Keratinocyte (primary cell): ENCODE results near the gene TCP11L2. TPM values are rescaled to one million over a fixed set of nuclear protein-coding genes. Genes with fewer than 3 reads are reported as not detected.

Experiments
- DNase-seq: peaks from one replicate; pipeline ENCODE4 v3.0.0-alpha.2; 2011; ENCODE audit warnings: low read depth, missing footprints, low spot score
- FAIRE-seq: peaks from 2 replicates; lab custom pipeline; 2011; peaks lifted over from hg19 to GRCh38; lab: Jason Lieb, UNC
- H2AFZ ChIP-seq: 2 replicates; pipeline ENCODE4 v1.6.0; 2012; ENCODE audit warnings: low read length, control low read depth, inconsistent platforms; ENCODE audit not compliant: control insufficient read depth
- H3K27ac ChIP-seq: 2 replicates; pipeline ENCODE4 v1.5.1; 2011; ENCODE audit warnings: low read length; ENCODE audit not compliant: control insufficient read depth, insufficient read depth
- H3K27me3 ChIP-seq: 3 replicates; pipeline ENCODE4 v1.6.0; 2011; ENCODE audit warnings: low read length; ENCODE audit not compliant: control insufficient read depth, insufficient read depth; ENCODE audit errors: extremely low read depth
- H3K36me3 ChIP-seq, 2 experiments: 2 replicates in 1 of 2; 3 replicates in 1 of 2; pipeline ENCODE4 v1.5.1; 2011; ENCODE audit warnings: low read length in 2 of 2, mild to moderate bottlenecking in 1 of 2; ENCODE audit not compliant: control insufficient read depth in 2 of 2, insufficient read depth in 2 of 2; ENCODE audit errors: extremely low read depth in 1 of 2
- H3K4me1 ChIP-seq: 3 replicates; pipeline ENCODE4 v1.5.1; 2011; ENCODE audit warnings: low read length; ENCODE audit not compliant: control insufficient read depth, insufficient read depth; ENCODE audit errors: extremely low read depth
- H3K4me2 ChIP-seq: 3 replicates; pipeline ENCODE4 v1.6.0; 2011; ENCODE audit warnings: low read depth, low read length; ENCODE audit not compliant: control insufficient read depth, insufficient read depth; ENCODE audit errors: extremely low read depth
- H3K4me3 ChIP-seq, 3 experiments: fragments of 200-600 bp in 1 of 3; sonication (generic) in 1 of 3; 2 replicates in 2 of 3; 3 replicates in 1 of 3; pipeline ENCODE4 v1.5.1; 2011 to 2016; ENCODE audit warnings: low read length in 3 of 3, mild to moderate bottlenecking in 3 of 3, control low read depth in 2 of 3, inconsistent platforms in 1 of 3, low read depth in 1 of 3, mixed read lengths in 1 of 3, mixed run types in 1 of 3, moderate library complexity in 1 of 3; ENCODE audit not compliant: control insufficient read depth in 2 of 3, insufficient read depth in 2 of 3; ENCODE audit errors: extremely low read depth in 1 of 3
- H3K79me2 ChIP-seq: 2 replicates; pipeline ENCODE4 v1.6.0; 2012; ENCODE audit warnings: low read length; ENCODE audit not compliant: control insufficient read depth, insufficient read depth
- H3K9ac ChIP-seq: 3 replicates; pipeline ENCODE4 v1.6.0; 2011; ENCODE audit warnings: low read length; ENCODE audit not compliant: control insufficient read depth, insufficient read depth; ENCODE audit errors: extremely low read depth
- H3K9me1 ChIP-seq: 3 replicates; pipeline ENCODE4 v1.6.0; 2011; ENCODE audit warnings: low read length; ENCODE audit not compliant: control insufficient read depth, insufficient read depth; ENCODE audit errors: extremely low read depth
- H3K9me3 ChIP-seq: 2 replicates; pipeline ENCODE4 v1.5.1; 2012; ENCODE audit warnings: low read depth, low read length; ENCODE audit not compliant: control insufficient read depth
- H4K20me1 ChIP-seq: 3 replicates; pipeline ENCODE4 v1.6.0; 2011; ENCODE audit warnings: low read length; ENCODE audit not compliant: control insufficient read depth, insufficient read depth; ENCODE audit errors: extremely low read depth
- CTCF ChIP-seq, 3 experiments: IDR thresholded peaks in 1 of 3; conservative IDR thresholded peaks in 1 of 3; optimal IDR thresholded peaks in 1 of 3; 2 replicates in 2 of 3; 3 replicates in 1 of 3; pipeline versions ENCODE3 to v1.5.1; 2011; ENCODE audit warnings: low read length in 3 of 3, mild to moderate bottlenecking in 3 of 3, moderate library complexity in 2 of 3, control low read depth in 1 of 3, inconsistent platforms in 1 of 3; ENCODE audit not compliant: insufficient read depth in 2 of 3; ENCODE audit errors: extremely low read depth in 1 of 3
- EZH2 ChIP-seq: IDR thresholded peaks from one replicate; pipeline ENCODE4 v1.6.1; 2012; ENCODE audit warnings: inconsistent platforms, mild to moderate bottlenecking, low read length, moderate library complexity
- dilution Hi-C: fragments of 300-500 bp; cut with MboI; formaldehyde crosslinking; loops from one replicate; pipeline ENCODE4 v1.7.0; 2020; ENCODE audit warnings: low sequenced_read_pairs; ENCODE audit not compliant: extremely low pct_ligation_motif_present
- polyA plus RNA-seq, 5 experiments: library from polyadenylated mRNA; depleted of rRNA in 3 of 5; stranded (reverse) in 3 of 5; stranded (forward) in 1 of 5; unstranded in 1 of 5; fragments of >200 nt; gene quantifications; 1 replicate in 1 of 5; 2 replicates in 3 of 5; 3 replicates in 1 of 5; pipeline versions ENCODE4 v1.2.1 to v1.2.3, GENCODE V29; 2011 to 2012; ENCODE audit warnings: missing spikeins in 2 of 5, low read depth in 1 of 5, low replicate concordance in 1 of 5

The TCP11L2 gene
- polyA plus RNA-seq, 1 donor (not counting 4 experiments of a cell fraction or from before 2014, with no cell fraction given) = 6.1 TPM

GRCh38 chr12:106332536-106332935, 30.0 kb downstream of the TCP11L2 start:
- H3K27me3 ChIP-seq = no peaks in the 10 kb centered on the region
- no peaks in the 10 kb centered on the region for H3K4me1 ChIP-seq
- H3K9ac ChIP-seq = no peak overlapping the region
- peaks cover 0 to 3% of the 10 kb centered on the region in 2 experiments for H3K36me3 ChIP-seq
- H4K20me1 ChIP-seq = no peaks in the 10 kb centered on the region
- no peak overlapping the region for H3K27ac ChIP-seq
- no peak for TF ChIP-seq CTCF (optimal IDR thresholded peaks at IDR 0.05 in 1 of 3, IDR thresholded peaks at IDR 0.05 in 1 of 3, conservative IDR thresholded peaks at IDR 0.05 in 1 of 3; ENCODE audit: extremely low read depth in 1 of 3, insufficient read depth in 2 of 3, low read length in 3 of 3)
- no peak for TF ChIP-seq EZH2
- no peak overlapping the region for H3K4me3 ChIP-seq
- H3K4me2 ChIP-seq = no peak overlapping the region
- dilution Hi-C loops = no loop called here
- no peak for DNase-seq
- no peaks in the 10 kb centered on the region for H3K9me1 ChIP-seq
- H2AFZ ChIP-seq = no peak overlapping the region
- no peaks in the 10 kb centered on the region for H3K79me2 ChIP-seq
- FAIRE-seq = no peak
- H3K9me3 ChIP-seq = no peaks in the 10 kb centered on the region

GRCh38 chr12:106333010-106333409, 30.5 kb downstream of the TCP11L2 start:
- Histone ChIP-seq H3K9ac (no peak overlapping the region), H3K4me3 (no peak overlapping the region), H3K36me3 (peaks cover 0 to 3% of the 10 kb centered on the region in 2 experiments), H3K9me3 (no peaks in the 10 kb centered on the region), H3K4me1 (no peaks in the 10 kb centered on the region), H3K9me1 (no peaks in the 10 kb centered on the region), H3K27me3 (no peaks in the 10 kb centered on the region), H4K20me1 (no peaks in the 10 kb centered on the region), H2AFZ (no peak overlapping the region), H3K79me2 (no peaks in the 10 kb centered on the region), H3K27ac (no peak overlapping the region), H3K4me2 (no peak overlapping the region)
- dilution Hi-C loops = no loop called here
- no peak for FAIRE-seq
- no peak for TF ChIP-seq CTCF (optimal IDR thresholded peaks at IDR 0.05 in 1 of 3, IDR thresholded peaks at IDR 0.05 in 1 of 3, conservative IDR thresholded peaks at IDR 0.05 in 1 of 3; ENCODE audit: extremely low read depth in 1 of 3, insufficient read depth in 2 of 3, low read length in 3 of 3)
- no peak for TF ChIP-seq EZH2
- no peak for DNase-seq
